Measurements from ENCODE around the gene ACOT11.

Gene ACOT11

DNA sequence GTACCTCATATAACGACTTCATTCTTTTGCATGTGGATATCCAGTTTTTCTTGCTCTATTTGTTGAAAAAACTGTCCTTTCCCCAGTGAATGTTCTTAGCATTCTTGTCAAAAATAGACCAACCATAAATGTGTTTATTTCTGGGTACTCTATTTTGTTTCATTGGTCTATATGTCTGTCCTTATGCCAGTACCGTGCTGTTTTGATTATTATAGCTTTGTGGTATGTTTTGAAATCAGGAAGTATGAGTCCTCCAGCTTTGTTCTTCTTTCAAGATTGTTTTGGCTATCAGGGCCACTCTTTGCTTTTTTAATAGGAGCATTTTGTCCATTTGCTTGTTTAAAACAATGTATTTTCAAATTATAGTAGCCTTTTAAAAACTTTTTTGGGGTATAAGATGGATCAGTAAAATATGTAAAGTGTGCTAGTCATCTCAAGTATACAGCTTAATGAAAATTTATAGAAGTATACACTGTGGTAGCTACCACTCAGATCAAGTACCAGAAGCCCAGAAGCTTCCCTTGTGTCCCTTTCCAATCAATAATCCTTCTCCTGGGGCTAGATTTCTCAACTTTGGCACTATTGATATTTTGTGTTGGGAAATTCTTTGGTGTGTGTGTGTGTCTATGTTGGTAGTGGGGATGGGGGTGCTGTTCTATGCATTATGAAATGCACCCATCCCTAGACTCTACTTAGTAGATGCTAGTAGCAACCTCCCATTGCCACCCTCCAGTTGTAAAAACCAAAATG, 110.3 kb downstream of the ACOT11 start:
- Histone ChIP-seq H3K36me3 (ENCODE audit: control insufficient read depth, insufficient read depth, low read length) (no peaks in the 10 kb centered on the region), H3K27me3 (replicated peaks; ENCODE audit: control insufficient read depth, insufficient read depth, low read length, poor library complexity, severe bottlenecking) (no peaks in the 10 kb centered on the region), H3K9me3 (ENCODE audit: control insufficient read depth, low read length) (no peaks in the 10 kb centered on the region), H3K4me3 (ENCODE audit: insufficient read depth, low read depth, low read length, poor library complexity, severe bottlenecking) (no peak overlapping the region), H3K27ac (ENCODE audit: insufficient read depth, low read length, poor library complexity, severe bottlenecking) (no peak overlapping the region), H3K4me1 (ENCODE audit: control insufficient read depth, insufficient read depth, low read length, poor library complexity, severe bottlenecking) (no peaks in the 10 kb centered on the region)
- no peak for DNase-seq

All from effector memory CD4-positive, alpha-beta T cell (primary cell).